ENCODE data around the gene MAGIX. TPM values are rescaled to one million over a fixed set of nuclear protein-coding genes. Genes with fewer than 3 reads are reported as not detected.

MAGIX gene
- total and polyA plus RNA-seq, 9 donors: 0.32 to 22.5 (median 1.7) TPM

GRCh38 chrX:49214996-49215526 is 52.5 kb downstream of the MAGIX start:
- no peak overlapping the region for H3K27ac ChIP-seq
- no peak overlapping the region for H3K4me3 ChIP-seq
- intact Hi-C loops (cut with DNase I): no loop called here
- no peak for DNase-seq
- WGBS, 3 donors: 78 to 88% (median 80%) methylated on average over 14 of the region's 14 CpGs
- peaks cover 0 to 5% of the 10 kb centered on the region in 2 donors for H3K9me3 ChIP-seq
- no peaks in the 10 kb centered on the region for H3K36me3 ChIP-seq
- H3K27me3 ChIP-seq: no peaks in the 10 kb centered on the region
- TF ChIP-seq EP300 (IDR thresholded peaks at IDR 0.05): no peak
- TF ChIP-seq CTCF (IDR thresholded peaks at IDR 0.05): no peak
- TF ChIP-seq POLR2A (IDR thresholded peaks at IDR 0.05): no peak
- no peaks in the 10 kb centered on the region for H3K4me1 ChIP-seq (ENCODE audit: insufficient read depth)

Small RNA genes lying within 50 kb of the gene (small RNA-seq; reads per million reads assigned to genes)
- gene RN7SL262P: not detected

Other genes starting within 250 kb of the MAGIX start
- 10 to 100 TPM in 1 of 7 donors, 1 to 10 TPM in 6; 6.3 to 13.0 (median 8.8) TPM for gene PIM2, start 243.7 kb upstream of the MAGIX start, total RNA-seq
- gene PIM2, start 243.7 kb upstream of the MAGIX start, polyA plus RNA-seq: 10 to 100 TPM in 1 of 2 donors, 1 to 10 TPM in 1; 8.9 to 22.9 TPM
- 10 to 100 TPM; 25.8 to 57.8 (median 53.8) TPM for gene OTUD5, start 205.2 kb upstream of the MAGIX start, total RNA-seq
- gene OTUD5, start 205.2 kb upstream of the MAGIX start, polyA plus RNA-seq: 10 to 100 TPM; 41.9 to 72.7 TPM
- 1 to 10 TPM in 5 of 7 donors, under 1 TPM in 2; 0.76 to 4.6 (median 2.0) TPM for gene KCND1, start 190.9 kb upstream of the MAGIX start, total RNA-seq
- 1 to 10 TPM; 1.9 to 4.2 TPM for gene KCND1, start 190.9 kb upstream of the MAGIX start, polyA plus RNA-seq
- gene GRIPAP1, start 160.5 kb upstream of the MAGIX start, total RNA-seq: 10 to 100 TPM; 21.9 to 45.0 (median 31.2) TPM
- 10 to 100 TPM; 20.0 to 40.5 TPM for gene GRIPAP1, start 160.5 kb upstream of the MAGIX start, polyA plus RNA-seq
- gene TFE3, start 119.4 kb upstream of the MAGIX start, total RNA-seq: 10 to 100 TPM; 44.8 to 69.4 (median 57.3) TPM
- 10 to 100 TPM; 42.1 to 49.2 TPM for gene TFE3, start 119.4 kb upstream of the MAGIX start, polyA plus RNA-seq
- 10 to 100 TPM in 3 of 7 donors, 1 to 10 TPM in 4; 3.3 to 11.2 (median 9.9) TPM for gene CCDC120, start 103.8 kb upstream of the MAGIX start, total RNA-seq
- 1 to 10 TPM; 3.8 to 4.6 TPM for gene CCDC120, start 103.8 kb upstream of the MAGIX start, polyA plus RNA-seq
- gene PRAF2, start 88.8 kb upstream of the MAGIX start, total RNA-seq: 10 to 100 TPM; 14.4 to 54.0 (median 29.3) TPM
- gene PRAF2, start 88.8 kb upstream of the MAGIX start, polyA plus RNA-seq: 10 to 100 TPM; 29.1 to 51.2 TPM
- 10 to 100 TPM; 55.3 to 89.7 (median 76.5) TPM for gene WDR45, start 82.9 kb upstream of the MAGIX start, total RNA-seq
- gene WDR45, start 82.9 kb upstream of the MAGIX start, polyA plus RNA-seq: 10 to 100 TPM; 56.1 to 80.4 TPM
- gene GPKOW, start 39.0 kb upstream of the MAGIX start, total RNA-seq: 10 to 100 TPM; 17.2 to 25.5 (median 20.9) TPM
- 10 to 100 TPM; 13.7 to 18.3 TPM for gene GPKOW, start 39.0 kb upstream of the MAGIX start, polyA plus RNA-seq
- 100 to 1,000 TPM in 5 of 7 donors, 10 to 100 TPM in 2; 16.3 to 116 (median 105) TPM for gene PLP2, start 9.1 kb downstream of the MAGIX start, total RNA-seq
- gene PLP2, start 9.1 kb downstream of the MAGIX start, polyA plus RNA-seq: 100 to 1,000 TPM in 1 of 2 donors, 10 to 100 TPM in 1; 92.6 to 244 TPM
- gene PRICKLE3, start 23.6 kb downstream of the MAGIX start, total RNA-seq: 10 to 100 TPM in 6 of 7 donors, 1 to 10 TPM in 1; 9.1 to 15.1 (median 11.5) TPM
- 1 to 10 TPM; 3.5 to 5.5 TPM for gene PRICKLE3, start 23.6 kb downstream of the MAGIX start, polyA plus RNA-seq
- 1 to 10 TPM in 6 of 7 donors, under 1 TPM in 1; 0.69 to 3.3 (median 1.3) TPM for gene SYP, start 37.4 kb downstream of the MAGIX start, total RNA-seq
- gene SYP, start 37.4 kb downstream of the MAGIX start, polyA plus RNA-seq: 1 to 10 TPM; 1.9 to 3.1 TPM
- gene CACNA1F, start 70.6 kb downstream of the MAGIX start, total RNA-seq: under 1 TPM in 5 of 7 donors, not detected in 2; 0.10 to 0.23 (median 0.15) TPM
- under 1 TPM; 0.02 to 0.32 TPM for gene CACNA1F, start 70.6 kb downstream of the MAGIX start, polyA plus RNA-seq
- gene CCDC22, start 72.7 kb downstream of the MAGIX start, total RNA-seq: 10 to 100 TPM in 6 of 7 donors, 1 to 10 TPM in 1; 7.9 to 15.7 (median 11.5) TPM
- gene CCDC22, start 72.7 kb downstream of the MAGIX start, polyA plus RNA-seq: 10 to 100 TPM in 1 of 2 donors, 1 to 10 TPM in 1; 2.8 to 10.8 TPM
- gene FOXP3, start 102.0 kb downstream of the MAGIX start, total RNA-seq: under 1 TPM in 4 of 7 donors, not detected in 3; 0.10 to 0.60 (median 0.33) TPM
- under 1 TPM; 0.10 to 0.25 TPM for gene FOXP3, start 102.0 kb downstream of the MAGIX start, polyA plus RNA-seq
- 10 to 100 TPM in 5 of 7 donors, 1 to 10 TPM in 2; 8.3 to 16.1 (median 12.3) TPM for gene PPP1R3F, start 107.0 kb downstream of the MAGIX start, total RNA-seq
- 1 to 10 TPM; 1.7 to 5.5 TPM for gene PPP1R3F, start 107.0 kb downstream of the MAGIX start, polyA plus RNA-seq
- not detected for gene GAGE10, start 140.9 kb downstream of the MAGIX start, total RNA-seq
- not detected for gene GAGE10, start 140.9 kb downstream of the MAGIX start, polyA plus RNA-seq
- not detected for gene GAGE12J, start 159.3 kb downstream of the MAGIX start, total RNA-seq
- not detected for gene GAGE12J, start 159.3 kb downstream of the MAGIX start, polyA plus RNA-seq
- under 1 TPM in 1 of 7 donors, not detected in 6; 0.69 TPM for gene GAGE13, start 168.8 kb downstream of the MAGIX start, total RNA-seq
- gene GAGE13, start 168.8 kb downstream of the MAGIX start, polyA plus RNA-seq: not detected